SK-N-SH (cell line): ENCODE results near the gene BGN. TPM values are rescaled to one million over a fixed set of nuclear protein-coding genes. Genes with fewer than 3 reads are reported as not detected.

Source experiments
- CTCF ChIA-PET: fragments of 300-600, 350-600 bp; formaldehyde crosslinking; extraction: SDS; loops from one replicate; lab custom pipeline; 2021; lab: Yijun Ruan, JAX
- POLR2A ChIA-PET: fragments of 350-600 bp; sonication (Branson Sonifier 250); formaldehyde crosslinking; extraction: SDS; loops from one replicate; lab custom pipeline; 2020; ENCODE audit warnings: antibody characterized with exemption, inconsistent platforms; lab: Yijun Ruan, JAX
- DNase-seq: peaks from one replicate; pipeline ENCODE4 v3.0.0; 2012
- H2AFZ ChIP-seq: fragments of 200-600 bp; sonication (generic); 2 replicates; pipeline ENCODE4 v1.8.1; 2016; ENCODE audit warnings: antibody characterized with exemption, mild to moderate bottlenecking, low read depth
- H3F3A ChIP-seq: fragments of 200-600 bp; sonication (generic); replicated peaks from 2 replicates; pipeline ENCODE3; 2016; ENCODE audit warnings: antibody characterized with exemption, mild to moderate bottlenecking; ENCODE audit not compliant: insufficient read depth
- H3K27ac ChIP-seq, 2 experiments: fragments of 200-500 bp in 1 of 2; fragments of 200-600 bp in 1 of 2; sonication (Bioruptor generic) in 1 of 2; sonication (generic), shearing (Covaris generic) in 1 of 2; 2 replicates each; pipeline versions ENCODE4 v1.5.1 to v1.6.1; 2014 to 2016; ENCODE audit warnings: low read depth in 2 of 2, inconsistent platforms in 1 of 2, low read length in 1 of 2, mild to moderate bottlenecking in 1 of 2, mixed read lengths in 1 of 2
- H3K27me3 ChIP-seq: fragments of 200-600 bp; sonication (generic), shearing (Covaris generic); 2 replicates; pipeline ENCODE4 v1.6.1; 2016; ENCODE audit warnings: mixed run types; ENCODE audit not compliant: insufficient read depth
- H3K36me3 ChIP-seq, 2 experiments: fragments of 200-500 bp in 1 of 2; fragments of 200-600 bp in 1 of 2; sonication (Bioruptor generic) in 1 of 2; sonication (generic) in 1 of 2; replicated peaks in 1 of 2; 2 replicates each; pipeline versions ENCODE3 to v1.5.1; 2014 to 2016; ENCODE audit warnings: low read length in 1 of 2, mild to moderate bottlenecking in 1 of 2; ENCODE audit not compliant: insufficient read depth in 2 of 2, control insufficient read depth in 1 of 2
- H3K4me1 ChIP-seq, 2 experiments: fragments of 200-500 bp in 1 of 2; fragments of 200-600 bp in 1 of 2; sonication (Bioruptor generic) in 1 of 2; sonication (generic), shearing (Covaris generic) in 1 of 2; 2 replicates each; pipeline versions ENCODE4 v1.5.1 to v1.6.1; 2014 to 2016; ENCODE audit warnings: low read depth in 1 of 2, low read length in 1 of 2, mixed run types in 1 of 2; ENCODE audit not compliant: insufficient read depth in 2 of 2, control insufficient read depth in 1 of 2
- H3K4me2 ChIP-seq: fragments of 200-600 bp; sonication (generic), shearing (Covaris generic); 2 replicates; pipeline ENCODE4 v1.6.1; 2017; ENCODE audit warnings: mixed run types
- H3K4me3 ChIP-seq, 2 experiments: fragments of 200-500 bp in 1 of 2; fragments of 200-600 bp in 1 of 2; sonication (Bioruptor generic) in 1 of 2; sonication (generic), shearing (Covaris generic) in 1 of 2; 2 replicates each; pipeline versions ENCODE4 v1.5.1 to v1.8.1; 2014 to 2016; ENCODE audit warnings: low read depth in 2 of 2, inconsistent platforms in 1 of 2, low read length in 1 of 2, mild to moderate bottlenecking in 1 of 2, mixed read lengths in 1 of 2, moderate library complexity in 1 of 2
- H3K79me2 ChIP-seq: fragments of 200-600 bp; sonication (generic); 2 replicates; pipeline ENCODE4 v1.8.1; 2017; ENCODE audit warnings: mild to moderate bottlenecking; ENCODE audit not compliant: insufficient read depth
- H3K9ac ChIP-seq: fragments of 200-600 bp; sonication (generic); 2 replicates; pipeline ENCODE4 v1.6.1; 2017; ENCODE audit warnings: mixed run types
- H3K9me2 ChIP-seq: fragments of 200-600 bp; sonication (generic); 2 replicates; pipeline ENCODE4 v1.6.1; 2017; ENCODE audit warnings: mixed run types
- H3K9me3 ChIP-seq: fragments of 200-600 bp; sonication (generic); 2 replicates; pipeline ENCODE4 v1.6.1; 2017; ENCODE audit warnings: mixed run types, mild to moderate bottlenecking, moderate library complexity
- H4K20me1 ChIP-seq: fragments of 200-600 bp; sonication (generic); 2 replicates; pipeline ENCODE4 v1.6.1; 2017; ENCODE audit warnings: mild to moderate bottlenecking, mixed run types; ENCODE audit not compliant: insufficient read depth
- CHD2 ChIP-seq: fragments of 150-350 bp; IDR thresholded peaks from 2 replicates; pipeline ENCODE4 v1.6.1; 2018; ENCODE audit warnings: low read length; ENCODE audit not compliant: partially characterized antibody
- CTCF ChIP-seq: fragments of 200-600 bp; sonication (generic); IDR thresholded peaks from 2 replicates; pipeline ENCODE4 v1.6.1; 2017; ENCODE audit warnings: antibody characterized with exemption, mild to moderate bottlenecking, moderate library complexity
- EP300 ChIP-seq, 2 experiments: IDR thresholded peaks; 2 replicates each; pipeline versions ENCODE4 v1.4.0 to v1.6.1; 2012; ENCODE audit warnings: borderline replicate concordance in 1 of 2, low read depth in 1 of 2, low read length in 1 of 2
- FOXJ3 ChIP-seq: sonication (generic); formaldehyde crosslinking; IDR thresholded peaks from 2 replicates; pipeline ENCODE4 v1.5.1; 2020; ENCODE audit warnings: mild to moderate bottlenecking, missing genetic modification reagents
- FOXM1 ChIP-seq: IDR thresholded peaks from 2 replicates; pipeline ENCODE4 v1.4.0; 2012; ENCODE audit warnings: low read depth, mild to moderate bottlenecking
- GABPA ChIP-seq: IDR thresholded peaks from 2 replicates; pipeline ENCODE4 v1.4.0; 2012; ENCODE audit warnings: low read depth, mild to moderate bottlenecking
- GATA2 ChIP-seq: sonication (generic); formaldehyde crosslinking; IDR thresholded peaks from 2 replicates; pipeline ENCODE4 v1.5.0; 2020; ENCODE audit warnings: mild to moderate bottlenecking, missing genetic modification reagents
- JUND ChIP-seq: IDR thresholded peaks from 2 replicates; pipeline ENCODE4 v1.4.0; 2012
- MAX ChIP-seq: IDR thresholded peaks from 2 replicates; pipeline ENCODE4 v1.4.0; 2012; ENCODE audit warnings: low read depth
- MEF2A ChIP-seq: IDR thresholded peaks from 2 replicates; pipeline ENCODE4 v1.4.0; 2012; ENCODE audit warnings: low read depth, borderline replicate concordance
- MXI1 ChIP-seq: IDR thresholded peaks from 2 replicates; pipeline ENCODE4 v1.6.1; 2012; ENCODE audit warnings: mild to moderate bottlenecking, low read depth, low read length, improper control_type of control experiment
- NFIC ChIP-seq: IDR thresholded peaks from 2 replicates; pipeline ENCODE4 v1.4.0; 2012; ENCODE audit warnings: borderline replicate concordance
- NRF1 ChIP-seq: IDR thresholded peaks from 2 replicates; pipeline ENCODE4 v1.6.1; 2012; ENCODE audit warnings: low read depth, mild to moderate bottlenecking, low read length
- POLR2AphosphoS5 ChIP-seq: IDR thresholded peaks from 2 replicates; pipeline ENCODE4 v1.6.1; 2012; ENCODE audit warnings: low read depth, low read length
- RAD21 ChIP-seq: IDR thresholded peaks from 2 replicates; pipeline ENCODE4 v1.6.1; 2012; ENCODE audit warnings: mild to moderate bottlenecking, low read length
- RCOR1 ChIP-seq: fragments of 150-350 bp; IDR thresholded peaks from 2 replicates; pipeline ENCODE4 v1.6.1; 2017; ENCODE audit warnings: antibody characterized with exemption, low read length
- RFX5 ChIP-seq: IDR thresholded peaks from 2 replicates; pipeline ENCODE4 v1.6.1; 2012; ENCODE audit warnings: mild to moderate bottlenecking, improper control_type of control experiment, low read length
- RXRA ChIP-seq: IDR thresholded peaks from 2 replicates; pipeline ENCODE4 v1.4.0; 2012; ENCODE audit warnings: low read depth, mild to moderate bottlenecking, borderline replicate concordance
- SIN3A ChIP-seq: IDR thresholded peaks from 2 replicates; pipeline ENCODE4 v1.6.1; 2012; ENCODE audit warnings: low read depth, mild to moderate bottlenecking, low read length, moderate library complexity, borderline replicate concordance
- SMC3 ChIP-seq: IDR thresholded peaks from 2 replicates; pipeline ENCODE4 v1.6.1; 2012; ENCODE audit warnings: low read depth, low read length, improper control_type of control experiment
- TAF1 ChIP-seq: IDR thresholded peaks from 2 replicates; pipeline ENCODE4 v1.6.1; 2012; ENCODE audit warnings: low read depth, mild to moderate bottlenecking, low read length, moderate library complexity, borderline replicate concordance
- TCF12 ChIP-seq: IDR thresholded peaks from 2 replicates; pipeline ENCODE4 v1.4.0; 2012
- USF2 ChIP-seq: fragments of 150-350 bp; IDR thresholded peaks from 2 replicates; pipeline ENCODE4 v1.6.1; 2017; ENCODE audit warnings: antibody characterized with exemption, low read length, low read depth, borderline replicate concordance
- WGBS: methylation state at CpG from one replicate; pipeline ENCODE4 v1.1.6; 2017; ENCODE audit warnings: low lambda C conversion rate; 5-methylcytosine and 5-hydroxymethylcytosine counted together
- polyA plus RNA-seq, 3 experiments: library from polyadenylated mRNA; depleted of rRNA; stranded (reverse); fragments of >200 nt; gene quantifications; 2 replicates each; pipeline ENCODE4 v1.2.3, GENCODE V29; 2012

The BGN gene
- polyA plus RNA-seq, 1 of the 3 experiments (the other 2 are of a cell fraction), result 28.9 TPM

GRCh38 chrX:153505361-153505760, 10.6 kb downstream of the BGN start:
- Histone ChIP-seq H2AFZ (no peak overlapping the region), H4K20me1 (0 out of 2 replicates have a peak, but pooled peaks cover 6% of the 10 kb centered on the region), H3K79me2 (no peaks in the 10 kb centered on the region), H3K27me3 (no peaks in the 10 kb centered on the region), H3K9ac (no peak overlapping the region), H3K9me3 (no peaks in the 10 kb centered on the region), H3K4me2 (no peak overlapping the region), H3K4me1 (peaks cover 0 to 7% of the 10 kb centered on the region in 2 experiments; a peak in 1 of 4 replicates), H3K4me3 (no peak overlapping the region), H3K36me3 (no peaks in the 10 kb centered on the region), H3K27ac (no peak overlapping the region), H3K9me2 (no peaks in the 10 kb centered on the region), H3F3A (peaks cover 4% of the 10 kb centered on the region)
- ChIA-PET CTCF (interaction anchor here (0.6 to 8.8 kb wide), 5 partner anchors 21 to 473 kb away, joined by 3 to 203 read pairs (median 11); partner anchors contain the start of gene HAUS7), POLR2A (no interaction called here)
- WGBS, result 67% methylated on average over 9 of the region's 18 CpGs
- DNase-seq, result no peak
- TF ChIP-seq GABPA, result no peak
- no peak for TF ChIP-seq TCF12
- no peak for TF ChIP-seq USF2
- no peak for TF ChIP-seq JUND
- TF ChIP-seq SIN3A, result no peak
- TF ChIP-seq MEF2A, result no peak
- no peak for TF ChIP-seq FOXM1
- TF ChIP-seq RAD21, result no peak
- TF ChIP-seq FOXJ3 (CRISPR knock-in tag), result no peak
- TF ChIP-seq POLR2AphosphoS5, result no peak
- no peak for TF ChIP-seq EP300 (IDR thresholded peaks at IDR 0.05; ENCODE audit: borderline replicate concordance in 1 of 2, low read depth in 1 of 2, low read length in 1 of 2)
- TF ChIP-seq, all 33 proteins: peak for 0

- H3K9ac ChIP-seq, result no peak overlapping the region
- H3K9me2 ChIP-seq, result no peaks in the 10 kb centered on the region
- ChIA-PET CTCF (interaction anchor here (0.6 to 8.8 kb wide), 35 partner anchors 7 to 602 kb away, joined by 3 to 203 read pairs (median 7); partner anchors contain the start of genes ATP2B3, BGN, HAUS7 and TREX2), POLR2A (interaction anchor here (0.7 to 1.4 kb wide), 5 partner anchors 16 to 601 kb away, joined by 3 to 4 read pairs (median 3); partner anchors contain the start of gene HAUS7)
- no peaks in the 10 kb centered on the region for H3K27me3 ChIP-seq
- peaks cover 3% of the 10 kb centered on the region for H3F3A ChIP-seq
- no peak overlapping the region for H3K4me2 ChIP-seq
- no peak overlapping the region for H2AFZ ChIP-seq
- H3K79me2 ChIP-seq, result no peaks in the 10 kb centered on the region
- no peaks in the 10 kb centered on the region for H3K9me3 ChIP-seq
- no peaks in the 10 kb centered on the region for H3K36me3 ChIP-seq
- peak; percentile 94 for DNase-seq
- H3K27ac ChIP-seq, result no peak overlapping the region
- H4K20me1 ChIP-seq, result no peaks in the 10 kb centered on the region
- no peak overlapping the region; a peak in 1 of 4 replicates for H3K4me3 ChIP-seq
- 18% methylated on average over 13 of the region's 19 CpGs for WGBS
- peak; percentile 96 for TF ChIP-seq SMC3
- no peak for TF ChIP-seq TAF1
- TF ChIP-seq MAX, result no peak
- no peak for TF ChIP-seq RFX5
- peak; percentile 96 for TF ChIP-seq RAD21
- no peak for TF ChIP-seq NFIC
- no peak for TF ChIP-seq RXRA
- TF ChIP-seq SIN3A, result no peak
- TF ChIP-seq FOXM1, result no peak
- TF ChIP-seq RCOR1, result no peak
- TF ChIP-seq GATA2 (CRISPR knock-in tag), result no peak
- no peak for TF ChIP-seq MXI1
- TF ChIP-seq CHD2, result peak; percentile 36
- 0 out of 2 replicates have a peak, but pooled peaks have one; percentile 29 for TF ChIP-seq NRF1
- no peak for TF ChIP-seq POLR2AphosphoS5
- TF ChIP-seq EP300 (IDR thresholded peaks at IDR 0.05; ENCODE audit: borderline replicate concordance in 1 of 2, low read depth in 1 of 2, low read length in 1 of 2), result no peak
- peak; percentile 92 for TF ChIP-seq CTCF
- TF ChIP-seq, all 33 proteins: peak for 5
- H3K4me1 ChIP-seq, result peaks cover 0 to 7% of the 10 kb centered on the region in 2 experiments; a peak in 1 of 4 replicates
Observed at GRCh38 chrX:153507484-153508178, 12.9 kb downstream of the BGN start.
